Femur (tissue), 1 donor: Measurements from ENCODE around the gene STRN4.
"Not testable (repeated sequence)": the region's sequence is repeated elsewhere in the genome, so short reads cannot be mapped to it uniquely, and the experiment has no call there.

Experiments
- DNase-seq: peaks from one replicate; pipeline ENCODE4 v3.0.0-alpha.2; 2017

The STRN4 gene

GRCh38 chr19:46772170-46773017 lies 26.1 kb upstream of the STRN4 start:
- no peak for DNase-seq

DNA sequence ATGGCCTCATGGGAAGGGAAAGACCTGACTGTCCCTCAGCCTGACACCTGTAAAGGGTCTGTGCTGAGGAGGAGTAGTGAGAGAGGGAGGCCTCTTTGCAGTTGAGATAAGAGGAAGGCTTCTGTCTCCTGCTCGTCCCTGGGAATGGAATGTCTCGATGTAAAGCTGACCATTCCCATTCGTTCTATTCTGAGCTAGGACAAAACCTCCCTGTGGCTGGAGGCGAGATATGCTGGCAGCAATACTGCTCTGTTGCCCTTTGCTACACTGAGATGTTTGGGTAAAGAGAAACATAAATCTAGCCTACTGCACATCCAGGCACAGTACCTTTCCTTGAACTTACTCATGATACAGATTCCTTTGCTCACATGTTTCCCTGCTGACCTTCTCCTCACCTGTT lies 22.5 kb upstream of the STRN4 start:
- not testable (repeated sequence) for DNase-seq

DNA sequence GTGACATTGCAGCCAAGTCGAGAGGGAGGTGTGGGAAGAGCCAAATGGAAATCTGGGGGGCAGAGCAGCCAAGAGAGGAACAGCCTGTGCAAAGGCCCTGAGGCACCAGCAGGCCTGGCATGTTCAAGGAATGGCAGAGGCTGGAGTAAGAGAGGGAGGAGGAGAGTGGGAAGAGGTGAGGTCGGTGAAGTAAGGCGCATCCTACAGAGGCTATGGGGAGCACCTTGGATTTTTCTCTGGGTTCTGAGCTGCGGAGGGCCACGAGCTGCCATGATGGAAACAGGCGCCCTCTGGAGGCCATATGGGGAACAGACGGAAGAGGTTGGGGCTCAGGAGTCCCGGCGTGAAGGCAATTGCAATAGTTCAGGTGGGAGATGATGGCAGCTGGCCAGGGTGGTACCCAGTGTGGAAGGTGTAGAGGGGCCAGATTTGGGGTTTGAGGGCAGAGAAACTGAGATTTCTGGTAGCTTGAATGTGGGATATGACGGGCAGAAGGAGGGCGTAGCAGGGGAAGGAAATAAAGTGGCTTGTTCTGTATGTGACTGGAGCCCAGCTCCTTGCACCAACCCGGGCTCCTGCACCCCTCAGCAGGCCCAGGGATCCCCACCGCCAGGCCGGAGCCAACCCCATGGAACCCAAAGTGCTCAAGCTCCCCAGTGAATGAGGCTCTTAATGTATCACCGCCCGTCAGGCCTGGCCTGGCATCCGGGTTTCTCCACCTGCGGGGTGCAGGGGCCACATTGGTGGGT lies 20.5 kb upstream of the STRN4 start:
- no peak for DNase-seq

- DNase-seq, result no peak
Measured at GRCh38 chr19:46764817-46765291, 18.6 kb upstream of the STRN4 start.

- no peak for DNase-seq
Measured at GRCh38 chr19:46762245-46762890, 16.1 kb upstream of the STRN4 start.

- DNase-seq, result no peak
Measured at GRCh38 chr19:46761418-46761831, 15.2 kb upstream of the STRN4 start.

DNA sequence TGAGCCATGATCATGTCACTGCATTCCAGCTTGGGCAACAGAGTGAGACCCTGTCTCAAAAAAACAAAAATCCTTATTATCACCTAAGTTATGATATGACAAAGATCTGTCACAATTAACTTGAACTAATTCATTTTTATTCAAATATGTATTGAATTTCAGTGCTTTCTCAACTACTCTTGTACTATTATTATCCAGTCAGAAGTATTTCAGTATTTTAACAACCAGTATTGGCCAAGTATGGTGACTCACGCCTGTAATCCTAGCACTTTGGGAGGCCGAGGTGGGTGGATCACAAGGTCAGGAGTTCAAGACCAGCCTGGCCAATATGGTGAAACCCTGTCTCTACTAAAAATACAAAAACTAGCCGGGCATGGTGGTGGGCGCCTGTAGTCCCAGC lies 14.6 kb upstream of the STRN4 start:
- DNase-seq, result not testable (repeated sequence)

DNA sequence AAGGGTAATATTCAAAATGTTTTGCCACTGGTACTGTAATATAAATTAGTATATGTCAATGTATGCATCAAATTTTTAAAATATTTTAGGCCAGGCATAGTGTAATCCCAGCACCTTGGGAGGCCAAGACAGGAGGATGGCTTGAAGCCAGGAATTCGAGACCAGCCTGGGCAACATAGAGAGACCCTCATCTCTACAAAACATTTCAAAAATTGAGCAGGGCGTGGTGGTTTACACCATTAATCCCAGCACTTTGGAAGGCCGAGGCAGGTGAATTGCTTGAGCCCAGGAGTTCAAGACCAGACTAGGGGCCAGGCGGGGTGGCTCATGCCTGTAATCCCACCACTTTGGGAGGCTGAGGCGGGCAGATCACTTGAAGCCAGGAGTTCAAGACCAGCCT lies 14.1 kb upstream of the STRN4 start:
- DNase-seq, result no peak

DNA sequence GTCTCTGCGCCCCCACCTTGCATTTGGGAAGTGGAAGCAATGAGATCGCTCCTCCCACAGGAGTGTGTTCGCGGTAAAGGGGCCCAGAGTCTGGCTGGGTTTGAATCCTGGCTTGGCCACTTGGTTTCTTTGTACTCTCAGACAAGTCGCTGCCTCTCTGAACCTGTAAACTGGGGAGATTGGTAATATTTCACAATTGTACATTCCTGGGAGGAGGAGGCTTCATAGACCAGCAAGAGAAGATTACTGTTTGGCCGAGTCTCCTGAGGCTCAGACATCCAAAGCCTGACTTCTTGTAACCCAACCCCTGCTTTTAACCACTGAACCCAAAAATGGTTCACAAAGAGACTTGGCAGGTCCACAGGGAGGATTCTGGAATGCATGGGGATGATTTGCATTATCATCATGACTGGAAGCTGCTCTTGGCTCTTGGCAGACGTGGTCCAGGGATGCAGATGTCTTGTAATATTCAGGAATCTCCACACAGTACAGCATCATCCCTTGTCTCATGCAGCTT lies 13.6 kb upstream of the STRN4 start:
- DNase-seq, result peak; percentile 74

DNA sequence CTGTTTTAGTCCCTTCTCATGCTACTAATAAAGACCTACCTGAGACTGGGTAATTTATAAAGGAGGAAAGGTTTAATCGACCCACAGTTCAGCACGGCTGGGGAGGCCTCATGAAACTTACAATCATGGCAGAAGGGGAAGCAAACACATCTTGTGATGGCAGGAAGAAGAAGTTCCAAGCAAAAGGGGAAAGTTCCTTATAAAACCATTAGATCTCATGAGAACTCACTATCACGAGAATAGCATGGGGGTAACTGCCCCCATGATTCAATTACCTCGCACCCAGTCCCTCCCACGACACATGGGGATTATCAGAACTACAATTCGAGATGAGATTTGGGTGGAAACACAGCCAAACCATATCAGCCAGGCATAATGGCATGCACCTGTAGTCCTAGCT lies 13.0 kb upstream of the STRN4 start:
- no peak for DNase-seq

GRCh38 chr19:46756544-46756888 lies 10.3 kb upstream of the STRN4 start:
- DNase-seq, result peak; percentile 29

- no peak for DNase-seq
Measured at GRCh38 chr19:46755853-46756543, 9.7 kb upstream of the STRN4 start.

- no peak for DNase-seq
Measured at GRCh38 chr19:46755077-46755852, 9.0 kb upstream of the STRN4 start.

- DNase-seq, result no peak
Measured at GRCh38 chr19:46753420-46754155, 7.3 kb upstream of the STRN4 start.

- DNase-seq, result peak; percentile 65
Measured at GRCh38 chr19:46748325-46749109, 2.3 kb upstream of the STRN4 start.

DNA sequence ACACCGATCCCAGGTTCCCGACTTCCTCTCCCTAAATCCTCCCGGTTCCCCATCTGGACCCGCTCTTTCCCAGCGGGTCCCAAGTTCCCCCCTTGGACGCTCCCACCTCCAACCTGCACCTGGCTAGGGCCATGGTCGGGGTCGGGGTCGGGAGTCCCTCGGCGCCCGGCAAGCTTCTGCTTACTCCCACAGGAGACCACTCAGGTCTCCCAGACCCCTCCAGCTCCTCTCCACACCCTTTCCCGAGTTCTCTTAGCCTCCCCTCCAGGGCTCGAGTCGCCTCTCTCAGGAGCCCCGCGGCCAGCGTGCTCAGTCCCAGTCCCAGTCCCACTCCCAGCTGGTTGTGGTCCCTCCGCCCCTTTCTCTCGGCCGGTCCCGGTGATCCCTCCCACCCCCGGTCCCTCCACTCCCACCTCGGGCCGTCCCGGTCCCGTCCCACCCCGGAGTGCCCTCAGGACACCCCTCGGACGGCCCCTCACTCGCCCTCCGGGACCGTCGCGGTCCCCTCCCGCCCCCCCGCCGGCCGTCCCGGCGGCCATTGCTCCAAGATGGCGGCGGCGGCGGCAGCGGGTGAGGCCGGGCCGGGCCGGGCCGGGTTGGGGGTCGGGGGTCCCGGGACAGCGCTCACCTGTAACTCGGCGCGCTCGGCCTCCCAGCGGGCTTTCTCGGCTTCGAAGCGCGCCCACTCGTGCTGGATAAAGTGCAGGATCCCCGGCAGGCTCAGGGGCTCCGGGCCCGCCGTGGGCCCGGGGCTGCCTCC lies 549 bp downstream of the STRN4 start, which contains the start of gene FKRP:
Gene FKRP (plus strand): TSS at position 537 of the 760 bp plus-strand sequence. CDS start 9,394 bp downstream, outside the sequence.
- peak; percentile 59 for DNase-seq

- peak; percentile 21 for DNase-seq
Measured at GRCh38 chr19:46745030-46745429, 1.2 kb downstream of the STRN4 start.

DNA sequence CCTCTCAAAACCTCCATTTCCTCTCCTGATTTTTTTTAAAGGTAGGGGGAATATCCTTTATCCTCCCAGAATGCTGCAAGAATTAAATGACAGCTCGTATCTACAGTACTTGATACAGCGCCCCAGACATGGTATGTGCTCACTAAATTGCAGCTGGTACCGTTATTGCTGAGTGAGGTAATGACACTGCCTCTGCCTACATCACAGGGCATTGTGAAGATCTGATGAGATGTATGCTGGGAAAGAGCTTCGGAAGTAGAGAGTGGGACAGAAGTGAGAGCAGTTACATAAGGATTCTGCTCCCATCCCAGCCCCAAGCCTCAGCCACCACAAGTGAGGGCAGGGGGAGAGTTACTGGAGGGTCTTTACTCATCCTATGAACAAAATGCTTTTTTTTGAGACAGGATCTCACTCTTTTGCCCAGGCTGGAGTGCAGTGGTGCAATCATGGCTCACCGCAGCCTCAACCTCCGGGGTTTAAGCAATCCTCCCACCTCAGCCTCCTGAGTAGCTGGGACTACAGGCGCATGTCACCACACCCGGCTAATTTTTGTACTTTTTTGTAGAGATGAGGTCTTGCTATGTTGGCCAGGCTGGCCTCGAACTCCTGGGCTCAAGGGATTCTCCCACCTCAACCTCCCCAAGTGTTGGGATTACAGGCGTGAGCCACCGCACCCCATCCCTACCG lies 2.1 kb downstream of the STRN4 start:
- DNase-seq, result no peak
